Suppressor macrophage treated with lipopolysaccharide for 1 hour (primary cell): ENCODE measurements around the gene TMCC3.
A peak's percentile ranks its signal among the peaks of the same experiment; 100 is the strongest.
"Not testable (repeated sequence)": the region's sequence is repeated elsewhere in the genome, so short reads cannot be mapped to it uniquely, and the experiment has no call there.

Source experiments
- DNase-seq, 3 donors: peaks; one replicate each; pipeline ENCODE4 v3.0.0-alpha.2; 2020 to 2022

Gene TMCC3

GRCh38 chr12:94599189-94599588 is 51.2 kb downstream of the TMCC3 start:
- no peak for DNase-seq

- no peak for DNase-seq
These were observed 53.1 kb downstream of the TMCC3 start for GRCh38 chr12:94597268-94597667.

- no peak for DNase-seq
These were observed 53.8 kb downstream of the TMCC3 start for GRCh38 chr12:94596596-94596995.

GRCh38 chr12:94595152-94595551 is 55.2 kb downstream of the TMCC3 start:
- no peak for DNase-seq

- DNase-seq, result no peak
These were observed 55.9 kb downstream of the TMCC3 start for GRCh38 chr12:94594443-94594825.

- DNase-seq, result no peak
These were observed 56.4 kb downstream of the TMCC3 start for GRCh38 chr12:94593822-94594442.

GRCh38 chr12:94592723-94593122 is 57.6 kb downstream of the TMCC3 start:
- not testable (repeated sequence) for DNase-seq

GRCh38 chr12:94592080-94592479 is 58.3 kb downstream of the TMCC3 start:
- DNase-seq, result no peak

GRCh38 chr12:94590428-94590827 is 59.9 kb downstream of the TMCC3 start:
- no peak for DNase-seq

GRCh38 chr12:94589591-94590001 is 60.8 kb downstream of the TMCC3 start:
- no peak for DNase-seq

- no peak for DNase-seq
These were observed 62.0 kb downstream of the TMCC3 start for GRCh38 chr12:94588346-94588745.

GRCh38 chr12:94587266-94588241 is 62.8 kb downstream of the TMCC3 start:
- no peak for DNase-seq

GRCh38 chr12:94586589-94587259 is 63.6 kb downstream of the TMCC3 start:
- DNase-seq, result no peak

- no peak for DNase-seq
These were observed 64.7 kb downstream of the TMCC3 start for GRCh38 chr12:94585626-94586025.

- DNase-seq, result no peak
These were observed 66.0 kb downstream of the TMCC3 start for GRCh38 chr12:94584377-94584776.

GRCh38 chr12:94582591-94582990 is 67.8 kb downstream of the TMCC3 start:
- DNase-seq, result no peak

GRCh38 chr12:94575645-94576403 is 74.5 kb downstream of the TMCC3 start:
- no peak for DNase-seq

GRCh38 chr12:94575024-94575423 is 75.3 kb downstream of the TMCC3 start:
- no peak for DNase-seq

- DNase-seq, result no peak
These were observed 78.8 kb downstream of the TMCC3 start for GRCh38 chr12:94571556-94571955.

- no peak for DNase-seq
These were observed 80.2 kb downstream of the TMCC3 start for GRCh38 chr12:94570161-94570560.

- DNase-seq, result no peak
These were observed 82.6 kb downstream of the TMCC3 start for GRCh38 chr12:94567761-94568160.

GRCh38 chr12:94566345-94566744 is 84.0 kb downstream of the TMCC3 start:
- peak in 2 of 3 donors; percentile 21 to 27 for DNase-seq

GRCh38 chr12:94565683-94566082 is 84.7 kb downstream of the TMCC3 start:
- no peak for DNase-seq
